ENCODE results near the gene ERC2.

Gene ERC2

DNA sequence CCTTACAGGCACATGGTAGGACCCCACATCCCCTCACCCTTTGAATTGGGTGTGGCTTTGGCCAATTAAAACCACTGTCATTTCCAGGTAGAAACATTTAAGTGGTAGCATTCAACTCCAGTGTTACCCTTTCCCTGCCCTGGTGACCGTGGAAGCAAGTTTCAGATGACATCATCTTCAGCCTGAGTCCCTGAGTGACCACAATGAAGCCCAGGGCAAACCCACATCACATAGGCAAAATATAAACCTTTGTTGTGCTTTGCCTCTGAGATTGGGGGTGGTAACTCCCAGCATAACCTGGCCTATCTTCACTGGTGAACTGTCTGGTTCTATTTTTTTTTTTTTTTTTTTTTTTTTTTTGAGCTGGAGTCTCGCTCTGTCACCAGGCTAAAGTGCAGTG lies 577.2 kb downstream of the ERC2 start:
- H3K4me3 ChIP-seq (ENCODE audit: low read depth, low read length) = no peak overlapping the region
- no peak for DNase-seq (ENCODE audit: low read depth)
- in situ Hi-C loops (cut with HindIII; ENCODE audit: low sequenced_read_pairs) = no loop called here
- TF ChIP-seq, protein P1, sequence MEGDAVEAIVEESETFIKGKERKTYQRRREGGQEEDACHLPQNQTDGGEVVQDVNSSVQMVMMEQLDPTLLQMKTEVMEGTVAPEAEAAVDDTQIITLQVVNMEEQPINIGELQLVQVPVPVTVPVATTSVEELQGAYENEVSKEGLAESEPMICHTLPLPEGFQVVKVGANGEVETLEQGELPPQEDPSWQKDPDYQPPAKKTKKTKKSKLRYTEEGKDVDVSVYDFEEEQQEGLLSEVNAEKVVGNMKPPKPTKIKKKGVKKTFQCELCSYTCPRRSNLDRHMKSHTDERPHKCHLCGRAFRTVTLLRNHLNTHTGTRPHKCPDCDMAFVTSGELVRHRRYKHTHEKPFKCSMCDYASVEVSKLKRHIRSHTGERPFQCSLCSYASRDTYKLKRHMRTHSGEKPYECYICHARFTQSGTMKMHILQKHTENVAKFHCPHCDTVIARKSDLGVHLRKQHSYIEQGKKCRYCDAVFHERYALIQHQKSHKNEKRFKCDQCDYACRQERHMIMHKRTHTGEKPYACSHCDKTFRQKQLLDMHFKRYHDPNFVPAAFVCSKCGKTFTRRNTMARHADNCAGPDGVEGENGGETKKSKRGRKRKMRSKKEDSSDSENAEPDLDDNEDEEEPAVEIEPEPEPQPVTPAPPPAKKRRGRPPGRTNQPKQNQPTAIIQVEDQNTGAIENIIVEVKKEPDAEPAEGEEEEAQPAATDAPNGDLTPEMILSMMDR (IDR thresholded peaks at IDR 0.05; ENCODE audit: low read depth, low read length, missing control alignments) = no peak

DNA sequence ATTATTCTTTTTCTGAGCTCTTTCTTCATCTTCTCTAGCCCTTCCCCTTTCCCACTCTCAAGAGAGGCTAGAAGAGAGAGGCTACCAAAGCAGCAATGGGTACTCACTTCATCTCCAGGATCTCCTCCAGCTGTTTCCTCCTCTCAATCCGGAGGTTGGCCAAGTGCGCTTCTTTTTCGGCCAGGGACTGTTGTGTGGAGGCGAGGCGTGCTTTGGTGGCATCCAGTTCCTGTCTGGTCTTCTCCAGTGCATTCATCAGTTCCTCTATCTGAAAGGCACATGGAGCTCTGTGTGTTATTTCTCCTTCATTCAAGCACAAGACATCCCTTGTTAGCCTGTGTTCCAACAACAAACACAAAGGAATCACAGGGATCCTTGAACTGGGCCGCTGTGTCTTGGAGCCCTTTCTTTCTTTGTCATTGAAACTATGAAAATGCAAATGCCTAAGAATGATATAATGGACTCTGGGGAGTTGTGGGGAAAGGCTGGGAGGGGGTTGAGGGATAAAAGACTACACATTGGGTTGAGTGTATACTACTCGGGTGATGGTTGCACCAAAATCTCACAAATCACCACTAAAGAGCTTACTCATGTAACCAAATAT lies 579.9 kb downstream of the ERC2 start:
- DNase-seq (ENCODE audit: low read depth) = no peak
- in situ Hi-C loops (cut with HindIII; ENCODE audit: low sequenced_read_pairs) = no loop called here
- H3K4me3 ChIP-seq (ENCODE audit: low read depth, low read length) = no peak overlapping the region
- TF ChIP-seq, protein P1 (IDR thresholded peaks at IDR 0.05; ENCODE audit: low read depth, low read length, missing control alignments) = no peak

DNA sequence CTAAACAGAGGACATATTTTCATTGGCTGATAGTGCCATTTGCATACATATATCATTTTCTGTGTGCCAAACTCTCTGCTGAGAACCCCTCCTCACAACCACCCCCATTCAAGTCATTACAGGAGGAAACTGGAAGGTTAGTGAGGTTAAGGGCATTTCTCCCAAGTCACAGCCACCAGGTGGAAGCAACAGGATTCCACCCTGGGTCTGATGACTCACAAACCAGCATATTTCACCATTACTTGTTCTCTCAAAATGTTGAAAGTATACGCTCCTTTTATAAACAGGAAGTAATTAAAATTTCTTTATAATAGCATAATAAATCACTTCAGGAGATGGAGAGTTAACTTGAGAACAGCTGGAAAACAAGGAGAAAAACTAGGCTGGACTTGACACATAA lies 582.5 kb downstream of the ERC2 start:
- in situ Hi-C loops (cut with HindIII; ENCODE audit: low sequenced_read_pairs) = no loop called here
- no peak overlapping the region for H3K4me3 ChIP-seq (ENCODE audit: low read depth, low read length)
- DNase-seq (ENCODE audit: low read depth) = no peak
- TF ChIP-seq, protein P1 (IDR thresholded peaks at IDR 0.05; ENCODE audit: low read depth, low read length, missing control alignments) = peak; percentile 34

DNA sequence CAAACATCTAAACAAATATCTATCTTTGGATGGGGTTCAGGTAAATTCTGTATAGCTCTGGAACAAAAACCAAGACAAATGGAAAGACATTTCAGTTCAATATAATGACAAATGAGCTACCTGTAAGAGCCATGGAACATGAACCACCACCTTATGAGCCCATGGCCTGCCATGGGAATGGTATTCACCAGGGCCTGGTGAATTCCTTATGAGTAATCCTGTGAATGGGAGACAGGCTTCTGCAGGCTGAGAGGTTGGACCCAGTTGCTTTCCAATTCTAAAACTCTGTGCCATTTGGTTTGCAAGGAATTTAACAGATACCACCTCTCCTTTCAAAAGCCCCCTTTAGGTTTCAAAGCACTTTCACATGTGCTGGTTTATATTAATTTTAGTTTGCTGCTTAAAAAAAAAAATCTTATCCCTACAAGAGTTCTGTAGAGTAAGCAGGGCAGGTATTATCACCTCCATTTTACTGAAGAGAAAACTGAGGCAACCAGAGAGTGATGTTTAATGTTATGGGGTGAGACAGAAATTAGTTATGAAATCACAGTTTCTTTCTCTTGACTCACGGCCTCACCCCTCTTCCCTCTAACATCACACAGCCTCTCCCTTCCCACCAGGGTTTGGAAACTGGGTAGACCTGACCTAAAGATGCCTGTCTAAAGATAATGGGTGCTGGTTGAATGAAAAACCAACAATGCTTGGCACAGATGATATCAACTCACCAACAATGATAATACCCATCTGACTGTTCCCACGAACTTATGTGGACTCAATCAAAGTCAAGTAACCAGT lies 583.6 kb downstream of the ERC2 start:
- H3K4me3 ChIP-seq (ENCODE audit: low read depth, low read length) = no peak overlapping the region
- DNase-seq (ENCODE audit: low read depth) = no peak
- in situ Hi-C loops (cut with HindIII; ENCODE audit: low sequenced_read_pairs) = no loop called here
- TF ChIP-seq, protein P1 (IDR thresholded peaks at IDR 0.05; ENCODE audit: low read depth, low read length, missing control alignments) = no peak

DNA sequence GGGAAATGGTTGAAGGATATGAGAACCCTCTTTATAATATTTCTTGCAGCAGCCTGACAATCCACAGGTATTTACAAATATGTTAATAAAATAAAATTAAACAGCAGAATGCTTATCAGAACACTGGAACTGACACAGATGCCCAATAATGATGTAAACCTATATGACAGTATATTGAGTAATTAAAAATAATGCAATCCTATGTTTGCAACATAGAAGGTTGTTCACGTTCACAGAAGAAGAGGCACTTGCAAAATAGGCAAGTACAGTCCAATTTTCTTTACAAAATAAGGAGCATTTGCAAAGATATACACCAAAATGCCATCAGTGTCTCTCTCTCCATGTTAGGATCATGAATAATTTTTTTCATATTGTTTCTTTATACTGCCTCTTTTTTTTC lies 584.2 kb downstream of the ERC2 start:
- H3K4me3 ChIP-seq (ENCODE audit: low read depth, low read length) = no peak overlapping the region
- TF ChIP-seq, protein P1 (IDR thresholded peaks at IDR 0.05; ENCODE audit: low read depth, low read length, missing control alignments) = no peak
- in situ Hi-C loops (cut with HindIII; ENCODE audit: low sequenced_read_pairs) = no loop called here
- no peak for DNase-seq (ENCODE audit: low read depth)

DNA sequence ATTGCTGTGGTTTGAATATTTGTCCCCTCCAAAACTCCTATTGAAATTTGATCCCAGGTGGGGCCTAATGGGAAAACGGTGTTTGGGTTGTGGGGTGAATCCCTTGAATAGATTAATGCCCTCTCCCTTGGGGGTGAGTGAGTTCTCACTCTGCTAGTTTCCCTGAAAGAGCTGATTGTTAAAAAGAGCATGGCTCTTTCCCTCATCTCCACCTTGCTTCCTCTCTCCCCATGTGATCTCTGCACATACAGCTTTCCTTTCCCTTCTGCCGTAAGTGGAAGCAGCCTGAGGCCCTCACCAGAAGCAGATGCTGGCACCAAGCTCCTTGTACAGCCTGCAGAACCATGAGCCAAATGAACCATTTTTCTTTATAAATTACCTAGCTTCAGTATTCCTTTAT lies 586.3 kb downstream of the ERC2 start:
- no peak for DNase-seq (ENCODE audit: low read depth)
- H3K4me3 ChIP-seq (ENCODE audit: low read depth, low read length) = no peak overlapping the region
- in situ Hi-C loops (cut with HindIII; ENCODE audit: low sequenced_read_pairs) = no loop called here
- TF ChIP-seq, protein P1 (IDR thresholded peaks at IDR 0.05; ENCODE audit: low read depth, low read length, missing control alignments) = no peak

Measured in astrocyte of the cerebellum (primary cell).